ENCODE measurements around the gene PDF. TPM values are rescaled to one million over a fixed set of nuclear protein-coding genes. Genes with fewer than 3 reads are reported as not detected.
A peak's percentile ranks its signal among the peaks of the same experiment; 100 is the strongest.

The PDF gene
- total and polyA plus RNA-seq, 2 of the 13 experiments (the other 11 are each of a cell fraction or from before 2014, with no cell fraction given), result 12.4 to 48.8 TPM

GRCh38 chr16:69330286-69331109, at the start of gene PDF (continued):
- TF ChIP-seq ZNF777 (CRISPR knock-in tag; IDR thresholded peaks at IDR 0.05) (peak; percentile 93), RAD21 (CRISPR knock-in tag; IDR thresholded peaks at IDR 0.05) (no peak; the same call in none of the 2 replicates), ZNF33B (CRISPR knock-in tag; IDR thresholded peaks at IDR 0.05) (peak; percentile 86; the same call in 1 of the 2 replicates), ZNF274 (CRISPR knock-in tag; IDR thresholded peaks at IDR 0.05) (peak; percentile 80), GATAD2A (CRISPR knock-in tag; IDR thresholded peaks at IDR 0.05) (peak; percentile 43; the same call in 1 of the 2 replicates), ZBTB38 (CRISPR knock-in tag; IDR thresholded peaks at IDR 0.05) (peak; percentile 94; the same call in 1 of the 2 replicates), RXRB (CRISPR knock-in tag; IDR thresholded peaks at IDR 0.05; ENCODE audit: borderline replicate concordance) (peak; percentile 77), MLX (CRISPR knock-in tag; IDR thresholded peaks at IDR 0.05) (peak; percentile 68; the same call in 1 of the 2 replicates), HDAC6 (IDR thresholded peaks at IDR 0.05; ENCODE audit: low read depth, low read length) (no peak), ATM (IDR thresholded peaks at IDR 0.05; ENCODE audit: borderline replicate concordance) (no peak), ZNF761 (CRISPR knock-in tag; conservative IDR thresholded peaks at IDR 0.05) (no peak)
- TF ChIP-seq, protein P1, sequence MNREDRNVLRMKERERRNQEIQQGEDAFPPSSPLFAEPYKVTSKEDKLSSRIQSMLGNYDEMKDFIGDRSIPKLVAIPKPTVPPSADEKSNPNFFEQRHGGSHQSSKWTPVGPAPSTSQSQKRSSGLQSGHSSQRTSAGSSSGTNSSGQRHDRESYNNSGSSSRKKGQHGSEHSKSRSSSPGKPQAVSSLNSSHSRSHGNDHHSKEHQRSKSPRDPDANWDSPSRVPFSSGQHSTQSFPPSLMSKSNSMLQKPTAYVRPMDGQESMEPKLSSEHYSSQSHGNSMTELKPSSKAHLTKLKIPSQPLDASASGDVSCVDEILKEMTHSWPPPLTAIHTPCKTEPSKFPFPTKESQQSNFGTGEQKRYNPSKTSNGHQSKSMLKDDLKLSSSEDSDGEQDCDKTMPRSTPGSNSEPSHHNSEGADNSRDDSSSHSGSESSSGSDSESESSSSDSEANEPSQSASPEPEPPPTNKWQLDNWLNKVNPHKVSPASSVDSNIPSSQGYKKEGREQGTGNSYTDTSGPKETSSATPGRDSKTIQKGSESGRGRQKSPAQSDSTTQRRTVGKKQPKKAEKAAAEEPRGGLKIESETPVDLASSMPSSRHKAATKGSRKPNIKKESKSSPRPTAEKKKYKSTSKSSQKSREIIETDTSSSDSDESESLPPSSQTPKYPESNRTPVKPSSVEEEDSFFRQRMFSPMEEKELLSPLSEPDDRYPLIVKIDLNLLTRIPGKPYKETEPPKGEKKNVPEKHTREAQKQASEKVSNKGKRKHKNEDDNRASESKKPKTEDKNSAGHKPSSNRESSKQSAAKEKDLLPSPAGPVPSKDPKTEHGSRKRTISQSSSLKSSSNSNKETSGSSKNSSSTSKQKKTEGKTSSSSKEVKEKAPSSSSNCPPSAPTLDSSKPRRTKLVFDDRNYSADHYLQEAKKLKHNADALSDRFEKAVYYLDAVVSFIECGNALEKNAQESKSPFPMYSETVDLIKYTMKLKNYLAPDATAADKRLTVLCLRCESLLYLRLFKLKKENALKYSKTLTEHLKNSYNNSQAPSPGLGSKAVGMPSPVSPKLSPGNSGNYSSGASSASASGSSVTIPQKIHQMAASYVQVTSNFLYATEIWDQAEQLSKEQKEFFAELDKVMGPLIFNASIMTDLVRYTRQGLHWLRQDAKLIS (CRISPR knock-in tag; IDR thresholded peaks at IDR 0.05), result no peak
- TF ChIP-seq, protein P2, sequence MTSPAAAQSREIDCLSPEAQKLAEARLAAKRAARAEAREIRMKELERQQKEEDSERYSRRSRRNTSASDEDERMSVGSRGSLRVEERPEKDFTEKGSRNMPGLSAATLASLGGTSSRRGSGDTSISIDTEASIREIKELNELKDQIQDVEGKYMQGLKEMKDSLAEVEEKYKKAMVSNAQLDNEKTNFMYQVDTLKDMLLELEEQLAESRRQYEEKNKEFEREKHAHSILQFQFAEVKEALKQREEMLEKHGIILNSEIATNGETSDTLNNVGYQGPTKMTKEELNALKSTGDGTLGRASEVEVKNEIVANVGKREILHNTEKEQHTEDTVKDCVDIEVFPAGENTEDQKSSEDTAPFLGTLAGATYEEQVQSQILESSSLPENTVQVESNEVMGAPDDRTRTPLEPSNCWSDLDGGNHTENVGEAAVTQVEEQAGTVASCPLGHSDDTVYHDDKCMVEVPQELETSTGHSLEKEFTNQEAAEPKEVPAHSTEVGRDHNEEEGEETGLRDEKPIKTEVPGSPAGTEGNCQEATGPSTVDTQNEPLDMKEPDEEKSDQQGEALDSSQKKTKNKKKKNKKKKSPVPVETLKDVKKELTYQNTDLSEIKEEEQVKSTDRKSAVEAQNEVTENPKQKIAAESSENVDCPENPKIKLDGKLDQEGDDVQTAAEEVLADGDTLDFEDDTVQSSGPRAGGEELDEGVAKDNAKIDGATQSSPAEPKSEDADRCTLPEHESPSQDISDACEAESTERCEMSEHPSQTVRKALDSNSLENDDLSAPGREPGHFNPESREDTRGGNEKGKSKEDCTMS (CRISPR knock-in tag; conservative IDR thresholded peaks at IDR 0.05), result no peak
- TF ChIP-seq, protein P3, sequence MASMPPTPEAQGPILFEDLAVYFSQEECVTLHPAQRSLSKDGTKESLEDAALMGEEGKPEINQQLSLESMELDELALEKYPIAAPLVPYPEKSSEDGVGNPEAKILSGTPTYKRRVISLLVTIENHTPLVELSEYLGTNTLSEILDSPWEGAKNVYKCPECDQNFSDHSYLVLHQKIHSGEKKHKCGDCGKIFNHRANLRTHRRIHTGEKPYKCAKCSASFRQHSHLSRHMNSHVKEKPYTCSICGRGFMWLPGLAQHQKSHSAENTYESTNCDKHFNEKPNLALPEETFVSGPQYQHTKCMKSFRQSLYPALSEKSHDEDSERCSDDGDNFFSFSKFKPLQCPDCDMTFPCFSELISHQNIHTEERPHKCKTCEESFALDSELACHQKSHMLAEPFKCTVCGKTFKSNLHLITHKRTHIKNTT (CRISPR knock-in tag; IDR thresholded peaks at IDR 0.05), result no peak
